Neural cell (in vitro differentiated cells): ENCODE results near the gene SSTR1.

Experiments used
- CTCF ChIP-seq: fragments of 450-650 bp; IDR thresholded peaks from 2 replicates; pipeline ENCODE4 v1.5.1; 2014; ENCODE audit warnings: antibody characterized with exemption, mild to moderate bottlenecking, moderate library complexity; ENCODE audit not compliant: poor library complexity, severe bottlenecking
- EP300 ChIP-seq: fragments of 450-650 bp; conservative IDR thresholded peaks from 2 replicates; pipeline ENCODE4 v1.6.1; 2014; ENCODE audit warnings: antibody characterized with exemption, mild to moderate bottlenecking, moderate library complexity; ENCODE audit not compliant: poor library complexity, severe bottlenecking
- EZH2 ChIP-seq: fragments of 200-600, 300-800 bp; shearing (Covaris generic), sonication (generic); IDR thresholded peaks from 2 replicates; pipeline ENCODE4 v1.6.1; 2014; ENCODE audit warnings: antibody characterized with exemption, low read length, borderline replicate concordance, mild to moderate bottlenecking; ENCODE audit not compliant: insufficient read depth, poor library complexity, severe bottlenecking
- POLR2AphosphoS5 ChIP-seq: IDR thresholded peaks from 2 replicates; pipeline ENCODE4 v1.6.1; 2012
- RAD21 ChIP-seq: fragments of 450-650 bp; conservative IDR thresholded peaks from 2 replicates; pipeline ENCODE4 v1.6.1; 2014; ENCODE audit warnings: antibody characterized with exemption, mild to moderate bottlenecking, moderate library complexity
- REST ChIP-seq: IDR thresholded peaks from 2 replicates; pipeline ENCODE4 v1.6.1; 2012; ENCODE audit warnings: borderline replicate concordance
- TAF1 ChIP-seq: IDR thresholded peaks from 2 replicates; pipeline ENCODE4 v1.6.1; 2012; ENCODE audit warnings: low read depth

GRCh38 chr14:38176379-38176778, 31.3 kb upstream of the SSTR1 start:
- TF ChIP-seq EP300, result no peak
- no peak for TF ChIP-seq RAD21
- no peak for TF ChIP-seq CTCF
- no peak for TF ChIP-seq REST
- TF ChIP-seq EZH2, result no peak
- no peak for TF ChIP-seq TAF1
- TF ChIP-seq POLR2AphosphoS5, result no peak
